WTC11 (cell line): ENCODE results near the gene PLPPR4. TPM values are rescaled to one million over a fixed set of nuclear protein-coding genes. Genes with fewer than 3 reads are reported as not detected.
A peak's percentile ranks its signal among the peaks of the same experiment; 100 is the strongest.
"Not testable (repeated sequence)": the region's sequence is repeated elsewhere in the genome, so short reads cannot be mapped to it uniquely, and the experiment has no call there.

ENCODE experiments used
- ATAC-seq: fragments of 200-7000 bp; cut with Tn5 transposase; 2 replicates; pipeline ENCODE4 v1.10.0; 2021; ENCODE audit warnings: mild to moderate bottlenecking, moderate library complexity
- CTCF ChIA-PET: fragments of 300-600 bp; sonication (Branson Sonifier 250); formaldehyde crosslinking; loops from one replicate; lab custom pipeline; 2021; ENCODE audit warnings: antibody characterized with exemption; lab: Charles Lee
- POLR2A ChIA-PET: fragments of 350-600 bp; sonication (Branson Sonifier 250); formaldehyde crosslinking; loops from one replicate; lab custom pipeline; 2021; ENCODE audit warnings: antibody characterized with exemption; lab: Charles Lee
- DNase-seq: peaks from one replicate; pipeline ENCODE4 v3.0.0; 2021; ENCODE audit warnings: low spot score
- H3K27ac Mint-ChIP-seq: 2 replicates; pipeline ENCODE4 v1.8.0; 2021; ENCODE audit warnings: mixed read lengths
- H3K27me3 Mint-ChIP-seq: 2 replicates; pipeline ENCODE4 v1.8.0; 2021; ENCODE audit warnings: low read depth, mild to moderate bottlenecking, moderate library complexity, mixed read lengths
- H3K36me3 Mint-ChIP-seq: 2 replicates; pipeline ENCODE4 v1.8.0; 2021; ENCODE audit warnings: mixed read lengths
- H3K4me1 Mint-ChIP-seq: 2 replicates; pipeline ENCODE4 v1.8.0; 2022; ENCODE audit warnings: mixed read lengths
- H3K4me3 Mint-ChIP-seq: 2 replicates; pipeline ENCODE4 v1.8.0; 2021; ENCODE audit warnings: mild to moderate bottlenecking, moderate library complexity, mixed read lengths
- H3K9me3 Mint-ChIP-seq: 2 replicates; pipeline ENCODE4 v1.8.0; 2021; ENCODE audit warnings: mixed read lengths
- CBFB ChIP-seq: sonication (generic); formaldehyde crosslinking; IDR thresholded peaks from 2 replicates; pipeline ENCODE4 v1.8.1; 2022; ENCODE audit warnings: mild to moderate bottlenecking, low read depth, missing genetic modification reagents
- ESRRA ChIP-seq: sonication (generic); formaldehyde crosslinking; IDR thresholded peaks from 2 replicates; pipeline ENCODE4 v1.8.1; 2022; ENCODE audit warnings: mild to moderate bottlenecking, missing genetic modification reagents, borderline replicate concordance
- FOXP4 ChIP-seq: sonication (generic); formaldehyde crosslinking; IDR thresholded peaks from 2 replicates; pipeline ENCODE4 v1.8.0; 2022; ENCODE audit warnings: mild to moderate bottlenecking, missing genetic modification reagents
- GABPB1 ChIP-seq: sonication (generic); formaldehyde crosslinking; IDR thresholded peaks from 2 replicates; pipeline ENCODE4 v1.8.1; 2023; ENCODE audit warnings: mild to moderate bottlenecking, missing genetic modification reagents
- HMGA2 ChIP-seq: fragments of 250-450 bp; sonication (Bioruptor Pico); IDR thresholded peaks from 2 replicates; pipeline ENCODE4 v1.4.0; 2021; ENCODE audit warnings: mild to moderate bottlenecking, moderate library complexity
- MAX ChIP-seq: sonication (generic); formaldehyde crosslinking; IDR thresholded peaks from 2 replicates; pipeline ENCODE4 v1.8.0; 2022; ENCODE audit warnings: mild to moderate bottlenecking, missing genetic modification reagents
- MYBL2 ChIP-seq: sonication (generic); formaldehyde crosslinking; IDR thresholded peaks from 2 replicates; pipeline ENCODE4 v1.8.1; 2023; ENCODE audit warnings: mild to moderate bottlenecking, moderate library complexity, missing genetic modification reagents
- NFATC4 ChIP-seq: fragments of 250-450 bp; sonication (Bioruptor Pico); IDR thresholded peaks from 2 replicates; pipeline ENCODE4 v1.9.0; 2021; ENCODE audit warnings: mild to moderate bottlenecking
- NFE2L1 ChIP-seq: sonication (generic); formaldehyde crosslinking; IDR thresholded peaks from 2 replicates; pipeline ENCODE4 v1.8.1; 2023; ENCODE audit warnings: missing genetic modification reagents
- OVOL2 ChIP-seq: fragments of 250-450 bp; sonication (Bioruptor Pico); IDR thresholded peaks from 2 replicates; pipeline ENCODE4 v1.9.0; 2021; ENCODE audit warnings: mild to moderate bottlenecking, borderline replicate concordance
- RELA ChIP-seq: sonication (generic); formaldehyde crosslinking; IDR thresholded peaks from 2 replicates; pipeline ENCODE4 v1.8.1; 2022; ENCODE audit warnings: missing genetic modification reagents, mild to moderate bottlenecking, borderline replicate concordance
- RORB ChIP-seq: fragments of 250-450 bp; sonication (Bioruptor Pico); IDR thresholded peaks from 2 replicates; pipeline ENCODE4 v1.9.0; 2021; ENCODE audit warnings: mild to moderate bottlenecking
- SMAD4 ChIP-seq: sonication (generic); formaldehyde crosslinking; IDR thresholded peaks from 2 replicates; pipeline ENCODE4 v1.8.0; 2022; ENCODE audit warnings: mild to moderate bottlenecking, missing genetic modification reagents
- TCF7 ChIP-seq: sonication (generic); formaldehyde crosslinking; IDR thresholded peaks from 2 replicates; pipeline ENCODE4 v1.8.0; 2022; ENCODE audit warnings: mild to moderate bottlenecking, low read depth, missing genetic modification reagents, moderate library complexity
- TEAD1 ChIP-seq: sonication (generic); formaldehyde crosslinking; IDR thresholded peaks from 2 replicates; pipeline ENCODE4 v1.8.0; 2022; ENCODE audit warnings: mild to moderate bottlenecking, missing genetic modification reagents
- TEAD4 ChIP-seq: sonication (generic); formaldehyde crosslinking; IDR thresholded peaks from 2 replicates; pipeline ENCODE4 v1.8.0; 2022; ENCODE audit warnings: mild to moderate bottlenecking, missing genetic modification reagents
- USF2 ChIP-seq: sonication (generic); formaldehyde crosslinking; IDR thresholded peaks from 2 replicates; pipeline ENCODE4 v1.8.1; 2023; ENCODE audit warnings: mild to moderate bottlenecking, missing genetic modification reagents, moderate library complexity
- ZNF121 ChIP-seq: sonication (generic); formaldehyde crosslinking; IDR thresholded peaks from 2 replicates; pipeline ENCODE4 v1.8.0; 2023; ENCODE audit warnings: missing genetic modification reagents
- ZNF423 ChIP-seq: fragments of 250-450 bp; sonication (Bioruptor Pico); IDR thresholded peaks from 2 replicates; pipeline ENCODE4 v2.1.2; 2022; ENCODE audit warnings: mild to moderate bottlenecking, moderate library complexity
- total RNA-seq: library from RNA; stranded (reverse); gene quantifications from 3 replicates; pipeline ENCODE4 v1.2.3, GENCODE V29; 2021
- TF ChIP-seq, protein P1 (sequence below): sonication (generic); formaldehyde crosslinking; IDR thresholded peaks from 2 replicates; pipeline ENCODE4 v1.8.0; 2023; ENCODE audit warnings: mild to moderate bottlenecking, missing genetic modification reagents

The PLPPR4 gene
- total RNA-seq, 1 experiment from 2014 or later: 1.3 TPM

GRCh38 chr1:99250728-99251127, 13.6 kb upstream of the PLPPR4 start (continued):
- TF ChIP-seq MYBL2 (CRISPR knock-in tag): no peak
- no peak for TF ChIP-seq MAX (CRISPR knock-in tag)
- TF ChIP-seq RELA (CRISPR knock-in tag): no peak
- TF ChIP-seq OVOL2: no peak
- TF ChIP-seq, protein P1, sequence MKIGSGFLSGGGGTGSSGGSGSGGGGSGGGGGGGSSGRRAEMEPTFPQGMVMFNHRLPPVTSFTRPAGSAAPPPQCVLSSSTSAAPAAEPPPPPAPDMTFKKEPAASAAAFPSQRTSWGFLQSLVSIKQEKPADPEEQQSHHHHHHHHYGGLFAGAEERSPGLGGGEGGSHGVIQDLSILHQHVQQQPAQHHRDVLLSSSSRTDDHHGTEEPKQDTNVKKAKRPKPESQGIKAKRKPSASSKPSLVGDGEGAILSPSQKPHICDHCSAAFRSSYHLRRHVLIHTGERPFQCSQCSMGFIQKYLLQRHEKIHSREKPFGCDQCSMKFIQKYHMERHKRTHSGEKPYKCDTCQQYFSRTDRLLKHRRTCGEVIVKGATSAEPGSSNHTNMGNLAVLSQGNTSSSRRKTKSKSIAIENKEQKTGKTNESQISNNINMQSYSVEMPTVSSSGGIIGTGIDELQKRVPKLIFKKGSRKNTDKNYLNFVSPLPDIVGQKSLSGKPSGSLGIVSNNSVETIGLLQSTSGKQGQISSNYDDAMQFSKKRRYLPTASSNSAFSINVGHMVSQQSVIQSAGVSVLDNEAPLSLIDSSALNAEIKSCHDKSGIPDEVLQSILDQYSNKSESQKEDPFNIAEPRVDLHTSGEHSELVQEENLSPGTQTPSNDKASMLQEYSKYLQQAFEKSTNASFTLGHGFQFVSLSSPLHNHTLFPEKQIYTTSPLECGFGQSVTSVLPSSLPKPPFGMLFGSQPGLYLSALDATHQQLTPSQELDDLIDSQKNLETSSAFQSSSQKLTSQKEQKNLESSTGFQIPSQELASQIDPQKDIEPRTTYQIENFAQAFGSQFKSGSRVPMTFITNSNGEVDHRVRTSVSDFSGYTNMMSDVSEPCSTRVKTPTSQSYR (CRISPR knock-in tag): no peak
- TF ChIP-seq ZNF121 (CRISPR knock-in tag): no peak
- TF ChIP-seq ZNF423 (CRISPR knock-in tag): no peak
- TF ChIP-seq GABPB1 (CRISPR knock-in tag): no peak

DNA sequence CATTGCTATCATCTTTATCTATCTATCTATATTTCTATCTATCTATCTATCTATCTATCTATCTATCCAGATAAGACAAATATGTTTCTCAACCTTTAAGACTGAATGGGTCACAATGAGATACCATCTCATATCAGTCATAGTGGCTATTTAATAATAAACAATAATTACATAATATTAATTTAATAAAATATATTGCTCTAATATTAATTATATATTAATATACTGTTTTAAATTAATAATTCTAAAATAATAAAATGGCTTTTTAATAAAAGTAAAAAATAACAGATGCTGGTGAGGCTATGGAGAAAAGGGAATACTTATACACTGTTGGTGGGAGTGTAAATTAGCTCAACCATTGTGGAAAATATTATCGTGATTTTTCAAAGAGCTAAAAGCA, 13.0 kb upstream of the PLPPR4 start:
- DNase-seq (no peak), ATAC-seq (no peak)
- POLR2A ChIA-PET: no interaction called here
- Mint-ChIP-seq H3K9me3 (peaks cover 6% of the 10 kb centered on the region), H3K36me3 (peaks cover 3% of the 10 kb centered on the region; the same call in 1 of the 2 replicates), H3K27ac (no peak overlapping the region), H3K27me3 (no peaks in the 10 kb centered on the region), H3K4me3 (no peak overlapping the region), H3K4me1 (peaks cover 12% of the 10 kb centered on the region)
- CTCF ChIA-PET: no interaction called here
- TF ChIP-seq HMGA2 (CRISPR knock-in tag) (peak; percentile 98), CBFB (CRISPR knock-in tag) (no peak)

DNA sequence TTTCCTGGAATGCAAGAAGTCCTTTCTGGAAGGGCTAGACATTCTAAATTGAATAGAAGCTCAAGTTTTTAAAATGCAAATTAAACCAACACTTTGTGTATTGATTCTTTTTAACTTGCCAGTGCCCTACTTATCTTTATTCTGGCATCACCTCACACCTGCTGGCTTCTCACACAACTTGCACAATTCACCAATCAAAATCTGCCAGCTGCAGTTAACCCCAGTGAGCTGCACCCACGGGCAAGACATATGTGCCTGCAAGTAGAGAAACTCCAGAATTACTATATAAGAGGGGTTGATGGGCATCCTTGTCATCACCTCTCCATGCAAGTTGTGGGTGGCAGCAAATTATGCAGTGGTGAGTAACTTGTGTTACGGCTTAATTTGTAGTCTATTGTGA, 11.7 kb upstream of the PLPPR4 start:
- no peaks in the 10 kb centered on the region for H3K27me3 Mint-ChIP-seq
- peaks cover 12% of the 10 kb centered on the region for H3K4me1 Mint-ChIP-seq
- no peak for DNase-seq
- peaks cover 4% of the 10 kb centered on the region for H3K9me3 Mint-ChIP-seq
- peak; percentile 65 for ATAC-seq
- H3K4me3 Mint-ChIP-seq: no peak overlapping the region
- ChIA-PET CTCF (interaction anchor here (1.1 to 1.5 kb wide), 2 partner anchors 12 to 72 kb away, joined by 3 to 6 read pairs; partner anchors contain the start of gene PLPPR4), POLR2A (interaction anchor here (0.5 to 1.1 kb wide), 2 partner anchors 10 to 61 kb away, joined by 3 to 6 read pairs; no protein-coding TSS in a partner anchor)
- TF ChIP-seq SMAD4 (CRISPR knock-in tag): no peak
- TF ChIP-seq TCF7: no peak
- TF ChIP-seq ESRRA (CRISPR knock-in tag): no peak
- H3K36me3 Mint-ChIP-seq: peaks cover 3% of the 10 kb centered on the region; the same call in 1 of the 2 replicates
- no peak overlapping the region for H3K27ac Mint-ChIP-seq

- H3K27ac Mint-ChIP-seq, POLR2A ChIA-PET, H3K4me3 Mint-ChIP-seq, H3K4me1 Mint-ChIP-seq, H3K9me3 Mint-ChIP-seq, H3K36me3 Mint-ChIP-seq, ATAC-seq, CTCF ChIA-PET, DNase-seq: not testable (repeated sequence)
- peaks cover 33% of the 10 kb centered on the region for H3K27me3 Mint-ChIP-seq
Observed at GRCh38 chr1:99260402-99260801, 3.9 kb upstream of the PLPPR4 start.

- H3K4me1 Mint-ChIP-seq: 0 out of 2 replicates have a peak, but pooled peaks cover 3% of the 10 kb centered on the region
- no peak for ATAC-seq
- CTCF ChIA-PET: no interaction called here
- H3K27ac Mint-ChIP-seq: no peak overlapping the region
- H3K36me3 Mint-ChIP-seq: no peaks in the 10 kb centered on the region
- DNase-seq: no peak
- peaks cover 36% of the 10 kb centered on the region for H3K27me3 Mint-ChIP-seq
- POLR2A ChIA-PET: no interaction called here
- H3K9me3 Mint-ChIP-seq: peaks cover 8% of the 10 kb centered on the region
- H3K4me3 Mint-ChIP-seq: peak overlapping the region; percentile 78
- no peak for TF ChIP-seq MAX (CRISPR knock-in tag)
- TF ChIP-seq RORB (CRISPR knock-in tag): no peak
- TF ChIP-seq TEAD1 (CRISPR knock-in tag): no peak
- TF ChIP-seq FOXP4 (CRISPR knock-in tag): no peak
- TF ChIP-seq NFE2L1 (CRISPR knock-in tag): no peak
- no peak for TF ChIP-seq USF2 (CRISPR knock-in tag)
- no peak for TF ChIP-seq NFATC4 (CRISPR knock-in tag)
- TF ChIP-seq TEAD4 (CRISPR knock-in tag): no peak
- TF ChIP-seq, protein P1 (CRISPR knock-in tag): no peak
- no peak for TF ChIP-seq OVOL2
Observed at GRCh38 chr1:99265124-99265523, 832 bp downstream of the PLPPR4 start.
